Stimulated activated CD8-positive, alpha-beta memory T cell treated with anti-CD3 and anti-CD28 coated beads, Interleukin-7, amount 100 ng/mL, for 24 hours (primary cell): ENCODE results near the gene PDE6G.
A peak's percentile ranks its signal among the peaks of the same experiment; 100 is the strongest.

Source experiments
- DNase-seq: peaks from one replicate; pipeline ENCODE4 v3.0.0-alpha.2; 2020; ENCODE audit warnings: low read depth

The PDE6G gene

GRCh38 chr17:81656118-81656743 is at the start of gene PDE6G:
PDE6G (minus strand) TSS chr17:81656542; CDS start chr17:81653305, 3,237 bp downstream.
- DNase-seq: no peak

GRCh38 chr17:81705518-81706231 is 49.3 kb upstream of the PDE6G start:
- DNase-seq: no peak

GRCh38 chr17:81703747-81704654 is 47.7 kb upstream of the PDE6G start:
- DNase-seq: no peak

GRCh38 chr17:81702934-81703746 is 46.8 kb upstream of the PDE6G start, which contains the start of gene MRPL12:
MRPL12 (plus strand) TSS chr17:81703367; CDS start chr17:81703502, 135 bp downstream.
- peak; percentile 83 for DNase-seq

GRCh38 chr17:81701288-81702071 is 45.1 kb upstream of the PDE6G start:
- no peak for DNase-seq

GRCh38 chr17:81700353-81701287 is 44.3 kb upstream of the PDE6G start:
- DNase-seq: no peak

- DNase-seq: no peak
These were observed 41.1 kb upstream of the PDE6G start for GRCh38 chr17:81697261-81698044.

GRCh38 chr17:81696218-81696941 is 40.0 kb upstream of the PDE6G start:
- DNase-seq: no peak

GRCh38 chr17:81695801-81696200 is 39.5 kb upstream of the PDE6G start:
- DNase-seq: no peak

GRCh38 chr17:81695211-81695610 is 38.9 kb upstream of the PDE6G start:
- no peak for DNase-seq

GRCh38 chr17:81694810-81695209 is 38.5 kb upstream of the PDE6G start:
- no peak for DNase-seq

- no peak for DNase-seq
These were observed 37.3 kb upstream of the PDE6G start for GRCh38 chr17:81693509-81694210.

- DNase-seq: no peak
These were observed 35.3 kb upstream of the PDE6G start for GRCh38 chr17:81691608-81692007.

- DNase-seq: no peak
These were observed 34.9 kb upstream of the PDE6G start for GRCh38 chr17:81691196-81691595.

GRCh38 chr17:81690549-81690948 is 34.2 kb upstream of the PDE6G start:
- no peak for DNase-seq

GRCh38 chr17:81690066-81690465 is 33.7 kb upstream of the PDE6G start:
- no peak for DNase-seq

GRCh38 chr17:81688616-81689015 is 32.3 kb upstream of the PDE6G start:
- DNase-seq: no peak
